KMS-11 (cell line): ENCODE data around the gene PCSK7.

Experiments
- H2AFZ ChIP-seq: fragments of 200-600 bp; sonication (generic); 2 replicates; pipeline ENCODE4 v1.6.1; 2016; ENCODE audit warnings: antibody characterized with exemption, mixed run types, low read depth
- H3K27ac ChIP-seq: fragments of 200-600 bp; sonication (generic); 2 replicates; pipeline ENCODE4 v1.6.1; 2016; ENCODE audit warnings: mild to moderate bottlenecking, mixed run types
- H3K27me3 ChIP-seq: fragments of 200-600 bp; sonication (generic); 2 replicates; pipeline ENCODE4 v1.6.1; 2017; ENCODE audit warnings: mild to moderate bottlenecking, low read depth, mixed run types, moderate library complexity; ENCODE audit not compliant: insufficient read depth
- H3K36me3 ChIP-seq: fragments of 200-600 bp; sonication (generic); 2 replicates; pipeline ENCODE4 v1.6.1; 2017; ENCODE audit warnings: mild to moderate bottlenecking, mixed run types; ENCODE audit not compliant: insufficient read depth
- H3K4me1 ChIP-seq: fragments of 200-600 bp; sonication (generic); 2 replicates; pipeline ENCODE4 v1.6.1; 2016; ENCODE audit warnings: mild to moderate bottlenecking, low read depth, mixed run types; ENCODE audit not compliant: poor library complexity, severe bottlenecking
- H3K4me2 ChIP-seq: fragments of 200-600 bp; sonication (generic); 2 replicates; pipeline ENCODE4 v1.7.0; 2016; ENCODE audit warnings: mild to moderate bottlenecking, mixed run types
- H3K4me3 ChIP-seq: fragments of 200-600 bp; sonication (generic); IDR thresholded peaks from 2 replicates; pipeline ENCODE4 v1.6.1; 2017; ENCODE audit warnings: low read depth, low read length, mixed read lengths; ENCODE audit not compliant: insufficient read depth
- H3K79me2 ChIP-seq: fragments of 200-600 bp; sonication (generic); 2 replicates; pipeline ENCODE4 v1.6.1; 2016; ENCODE audit warnings: low read depth, mixed run types; ENCODE audit not compliant: insufficient read depth
- H3K9ac ChIP-seq: fragments of 200-600 bp; sonication (generic); 2 replicates; pipeline ENCODE4 v1.6.1; 2016; ENCODE audit warnings: mild to moderate bottlenecking, mixed run types
- H4K20me1 ChIP-seq: fragments of 200-600 bp; sonication (generic); 2 replicates; pipeline ENCODE4 v1.6.1; 2016; ENCODE audit warnings: mild to moderate bottlenecking, mixed run types; ENCODE audit not compliant: insufficient read depth
- TF ChIP-seq, protein P1 (sequence below): fragments of 200-600 bp; sonication (generic); conservative IDR thresholded peaks from 2 replicates; pipeline ENCODE4 v1.6.1; 2017; ENCODE audit warnings: low read depth, mild to moderate bottlenecking, antibody characterized with exemption, low read length, moderate library complexity, mixed read lengths

PCSK7 gene

GRCh38 chr11:117160826-117161225 is 71.0 kb downstream of the PCSK7 start:
- Histone ChIP-seq H3K79me2 (peaks cover 10% of the 10 kb centered on the region; the same call in 1 of the 2 replicates), H3K4me1 (no peaks in the 10 kb centered on the region), H3K9ac (no peak overlapping the region), H3K36me3 (no peaks in the 10 kb centered on the region), H3K4me2 (no peak overlapping the region), H3K27me3 (no peaks in the 10 kb centered on the region), H3K4me3 (no peak overlapping the region), H4K20me1 (no peaks in the 10 kb centered on the region), H2AFZ (no peak overlapping the region), H3K27ac (no peak overlapping the region)
- TF ChIP-seq, protein P1, sequence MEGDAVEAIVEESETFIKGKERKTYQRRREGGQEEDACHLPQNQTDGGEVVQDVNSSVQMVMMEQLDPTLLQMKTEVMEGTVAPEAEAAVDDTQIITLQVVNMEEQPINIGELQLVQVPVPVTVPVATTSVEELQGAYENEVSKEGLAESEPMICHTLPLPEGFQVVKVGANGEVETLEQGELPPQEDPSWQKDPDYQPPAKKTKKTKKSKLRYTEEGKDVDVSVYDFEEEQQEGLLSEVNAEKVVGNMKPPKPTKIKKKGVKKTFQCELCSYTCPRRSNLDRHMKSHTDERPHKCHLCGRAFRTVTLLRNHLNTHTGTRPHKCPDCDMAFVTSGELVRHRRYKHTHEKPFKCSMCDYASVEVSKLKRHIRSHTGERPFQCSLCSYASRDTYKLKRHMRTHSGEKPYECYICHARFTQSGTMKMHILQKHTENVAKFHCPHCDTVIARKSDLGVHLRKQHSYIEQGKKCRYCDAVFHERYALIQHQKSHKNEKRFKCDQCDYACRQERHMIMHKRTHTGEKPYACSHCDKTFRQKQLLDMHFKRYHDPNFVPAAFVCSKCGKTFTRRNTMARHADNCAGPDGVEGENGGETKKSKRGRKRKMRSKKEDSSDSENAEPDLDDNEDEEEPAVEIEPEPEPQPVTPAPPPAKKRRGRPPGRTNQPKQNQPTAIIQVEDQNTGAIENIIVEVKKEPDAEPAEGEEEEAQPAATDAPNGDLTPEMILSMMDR: no peak

DNA sequence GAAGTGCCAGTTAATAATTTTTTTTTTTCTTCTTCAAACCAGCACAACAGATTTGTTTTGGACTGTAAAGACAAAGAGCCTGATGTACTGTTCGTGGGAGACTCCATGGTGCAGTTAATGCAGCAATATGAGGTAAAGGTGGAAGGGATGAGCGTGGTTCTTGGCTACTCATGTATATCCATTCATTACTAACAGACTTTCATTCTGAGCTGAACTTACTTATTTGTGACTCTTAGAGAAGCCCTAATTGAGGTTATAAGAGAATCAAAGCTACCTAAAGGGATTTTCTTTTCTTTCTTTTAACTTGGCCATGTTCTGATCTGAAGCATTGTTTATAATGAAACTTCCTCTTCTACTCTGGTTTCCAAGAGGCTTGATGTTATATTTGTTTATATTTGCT is 72.0 kb downstream of the PCSK7 start:
- Histone ChIP-seq H3K9ac (no peak overlapping the region), H3K36me3 (no peaks in the 10 kb centered on the region), H3K4me1 (no peaks in the 10 kb centered on the region), H2AFZ (no peak overlapping the region), H3K79me2 (peaks cover 16% of the 10 kb centered on the region; the same call in 1 of the 2 replicates), H3K27ac (no peak overlapping the region), H4K20me1 (no peaks in the 10 kb centered on the region), H3K4me2 (no peak overlapping the region), H3K4me3 (no peak overlapping the region), H3K27me3 (no peaks in the 10 kb centered on the region)
- TF ChIP-seq, protein P1: no peak

DNA sequence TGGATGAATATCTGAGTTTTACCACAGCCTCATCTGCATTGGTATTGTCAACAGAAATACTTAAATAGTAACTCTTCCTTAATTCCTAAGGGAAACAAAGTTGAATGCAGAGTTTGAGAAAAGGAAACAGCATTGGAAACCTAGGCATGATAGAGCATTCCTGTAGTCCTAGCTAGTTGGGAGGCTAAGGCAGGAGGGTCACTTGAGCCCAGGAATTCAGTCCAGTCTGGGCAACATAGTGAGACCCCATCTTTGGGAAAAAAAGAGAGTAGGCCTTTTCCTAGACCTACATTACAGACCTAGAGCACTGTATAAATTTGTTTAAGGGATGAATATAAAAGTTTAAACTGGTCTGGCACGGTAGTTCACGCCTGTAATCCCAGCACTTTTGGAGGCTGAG is 74.4 kb downstream of the PCSK7 start:
- no peaks in the 10 kb centered on the region for H3K36me3 ChIP-seq
- no peaks in the 10 kb centered on the region for H3K4me1 ChIP-seq
- H3K4me3 ChIP-seq: no peak overlapping the region
- peaks cover 40% of the 10 kb centered on the region; the same call in 1 of the 2 replicates for H3K79me2 ChIP-seq
- H3K9ac ChIP-seq: no peak overlapping the region
- no peaks in the 10 kb centered on the region for H4K20me1 ChIP-seq
- no peaks in the 10 kb centered on the region for H3K27me3 ChIP-seq
- H3K4me2 ChIP-seq: no peak overlapping the region
- H2AFZ ChIP-seq: no peak overlapping the region
- TF ChIP-seq, protein P1: no peak
- no peak overlapping the region for H3K27ac ChIP-seq

DNA sequence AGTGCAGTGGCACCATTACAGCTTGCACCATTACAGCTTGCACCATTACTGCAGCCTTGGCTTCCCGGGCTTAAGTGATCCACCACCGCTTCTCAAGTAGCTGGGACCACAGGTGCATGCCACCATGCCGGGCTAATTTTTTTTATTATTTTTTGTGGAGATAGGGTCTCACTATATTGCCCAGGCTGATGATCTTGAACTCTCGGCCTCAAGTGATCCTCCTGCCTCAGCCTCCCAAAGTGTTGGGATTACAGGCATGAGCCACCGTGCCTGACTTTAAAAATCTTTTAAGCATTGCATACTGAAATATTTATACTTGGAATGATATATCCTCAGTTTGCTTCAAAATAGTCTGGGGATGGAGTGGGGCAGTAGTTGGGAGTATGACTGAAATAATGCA is 77.4 kb downstream of the PCSK7 start:
- Histone ChIP-seq H3K27me3 (no peaks in the 10 kb centered on the region), H3K4me3 (no peak overlapping the region), H3K4me1 (no peaks in the 10 kb centered on the region), H3K9ac (no peak overlapping the region), H3K79me2 (peaks cover 70% of the 10 kb centered on the region), H3K36me3 (no peaks in the 10 kb centered on the region), H2AFZ (no peak overlapping the region), H4K20me1 (no peaks in the 10 kb centered on the region), H3K27ac (no peak overlapping the region), H3K4me2 (no peak overlapping the region)
- TF ChIP-seq, protein P1: no peak
